H1 (cell line): ENCODE measurements around the gene AP4B1. TPM values are rescaled to one million over a fixed set of nuclear protein-coding genes. Genes with fewer than 3 reads are reported as not detected.

Source experiments
- CHD1 ChIP-seq: IDR thresholded peaks from 2 replicates; pipeline ENCODE4 v1.6.1; 2012; ENCODE audit warnings: low read depth, low read length, improper control_type of control experiment
- SIN3A ChIP-seq, 2 experiments: IDR thresholded peaks in 1 of 2; conservative IDR thresholded peaks in 1 of 2; 2 replicates each; pipeline ENCODE4 v1.6.1; 2011 to 2012; ENCODE audit warnings: low read length in 2 of 2, improper control_type of control experiment in 1 of 2, low read depth in 1 of 2, mild to moderate bottlenecking in 1 of 2
- polyA plus RNA-seq, 7 experiments: library from polyadenylated mRNA; depleted of rRNA in 3 of 7; stranded (reverse) in 5 of 7; unstranded in 2 of 7; fragments of >200 nt in 5 of 7; fragments of 200-250 nt in 2 of 7; gene quantifications; 1 replicate in 5 of 7; 2 replicates in 1 of 7; 4 replicates in 1 of 7; pipeline versions ENCODE4 v1.2.1 to v1.2.3, GENCODE V29; 2011 to 2013; ENCODE audit warnings: missing spikeins in 2 of 7, mixed read lengths in 2 of 7
- total RNA-seq: library from RNA; stranded (reverse); fragmentation: NEBNext Ultra II Directional; extraction: Animal tissue kit (Norgen Biotek cat#: 25700); gene quantifications from 2 replicates; pipeline ENCODE4 v1.2.1, GENCODE V29; 2021
- TF ChIP-seq, protein P1 (sequence below): IDR thresholded peaks from 2 replicates; pipeline ENCODE4 v1.6.1; 2012; ENCODE audit warnings: inconsistent platforms

AP4B1 gene
- total and polyA plus RNA-seq, 2 of the 8 experiments (the other 6 are each of a cell fraction or from before 2014, with no cell fraction given), result 8.9 to 9.0 TPM

DNA sequence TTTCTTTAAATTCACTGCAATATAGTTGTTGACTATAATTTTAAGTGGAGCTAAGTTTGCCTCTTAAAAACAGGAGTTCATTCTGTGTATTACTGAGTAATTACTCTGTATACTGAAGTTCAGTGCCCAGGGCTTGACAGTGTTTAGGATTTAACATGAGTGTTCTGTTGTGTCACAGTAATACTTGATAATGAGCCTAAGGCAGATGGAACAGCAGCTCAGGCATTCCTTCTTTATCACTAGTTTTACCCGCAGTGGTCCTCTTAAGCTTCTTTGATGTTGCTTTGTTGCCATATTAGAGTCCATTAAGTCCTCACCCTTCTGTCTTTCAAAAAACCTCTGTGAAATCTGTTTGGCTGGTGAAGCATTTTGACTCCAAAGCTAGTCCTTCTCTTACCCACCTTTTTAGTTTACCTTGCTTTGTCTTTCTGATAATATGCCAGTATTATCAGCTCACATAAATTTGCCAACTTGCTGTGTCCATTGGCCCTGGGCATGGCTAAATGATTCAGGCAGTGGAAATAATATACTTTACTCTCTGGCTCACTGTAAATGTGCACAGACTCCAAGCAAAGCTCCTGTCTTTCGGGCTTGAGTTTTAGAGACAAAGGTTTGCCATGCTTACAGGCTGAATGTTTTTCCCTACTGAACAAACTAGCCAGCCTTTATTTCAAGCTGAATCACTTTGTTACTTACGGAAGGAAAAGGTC, 42.2 kb upstream of the AP4B1 start (continued):
- TF ChIP-seq, protein P1, sequence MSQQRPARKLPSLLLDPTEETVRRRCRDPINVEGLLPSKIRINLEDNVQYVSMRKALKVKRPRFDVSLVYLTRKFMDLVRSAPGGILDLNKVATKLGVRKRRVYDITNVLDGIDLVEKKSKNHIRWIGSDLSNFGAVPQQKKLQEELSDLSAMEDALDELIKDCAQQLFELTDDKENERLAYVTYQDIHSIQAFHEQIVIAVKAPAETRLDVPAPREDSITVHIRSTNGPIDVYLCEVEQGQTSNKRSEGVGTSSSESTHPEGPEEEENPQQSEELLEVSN, result no peak
- no peak for TF ChIP-seq CHD1
- no peak for TF ChIP-seq SIN3A (conservative IDR thresholded peaks at IDR 0.05 in 1 of 2, IDR thresholded peaks at IDR 0.05 in 1 of 2; ENCODE audit: low read depth in 1 of 2, low read length in 2 of 2)
- TF ChIP-seq, all 59 proteins: peak for 0
